Left lung (tissue), 10 donors: ENCODE results near the gene NOX5. TPM values are rescaled to one million over a fixed set of nuclear protein-coding genes. Genes with fewer than 3 reads are reported as not detected.

Experiments
- ATAC-seq: fragments of 200-7000 bp; cut with Tn5 transposase; one replicate; pipeline ENCODE4 v1.9.1; 2020; ENCODE audit warnings: moderate library complexity
- DNase-seq, 4 donors: peaks; one replicate each; pipeline ENCODE4 v3.0.0-alpha.2; 2013 to 2020
- H3K27ac ChIP-seq, 2 donors: fragments of 200-600 bp; sonication (generic) in 1 of 2; one replicate each; pipeline versions ENCODE4 v1.5.0 to v1.8.0; 2020 to 2021
- H3K27me3 ChIP-seq, 2 donors: fragments of 200-600 bp; sonication (generic) in 1 of 2; one replicate each; pipeline versions ENCODE4 v1.5.0 to v1.8.0; 2020 to 2021
- H3K36me3 ChIP-seq, 2 donors: fragments of 200-600 bp; sonication (generic) in 1 of 2; one replicate each; pipeline versions ENCODE4 v1.5.0 to v1.8.0; 2020 to 2021
- H3K4me1 ChIP-seq, 2 donors: fragments of 200-600 bp; one replicate each; pipeline ENCODE4 v1.8.0; 2021
- H3K4me3 ChIP-seq, 2 donors: fragments of 200-600 bp; sonication (generic) in 1 of 2; one replicate each; pipeline versions ENCODE4 v1.5.0 to v1.8.0; 2020 to 2021; ENCODE audit warnings: mild to moderate bottlenecking in 1 of 2
- H3K9me3 ChIP-seq, 2 donors: fragments of 200-600 bp; sonication (generic) in 1 of 2; one replicate each; pipeline versions ENCODE4 v1.5.0 to v1.8.0; 2020 to 2021
- CTCF ChIP-seq, 2 donors: fragments of 200-600 bp; sonication (generic) in 1 of 2; IDR thresholded peaks; one replicate each; pipeline versions ENCODE4 v1.5.0 to v1.8.0; 2021; ENCODE audit warnings: antibody characterized with exemption in 2 of 2
- intact Hi-C, 2 donors: fragments of 100-400 bp; cut with DNase I; formaldehyde crosslinking; loops; one replicate each; pipeline versions ENCODE4 v1.11.2 to v1.14.2; 2022
- polyA plus RNA-seq, 6 donors: library from polyadenylated mRNA; unstranded; fragments of 120-200 nt; gene quantifications; one replicate each; pipeline ENCODE4 v1.2.1, GENCODE V29; 2013; ENCODE audit not compliant: insufficient read length in 6 of 6
- total RNA-seq, 2 donors: library from RNA; stranded (reverse); fragmentation: NEBNext Ultra II Directional; extraction: Animal tissue kit (Norgen Biotek cat#: 25700); gene quantifications; one replicate each; pipeline ENCODE4 v1.2.1, GENCODE V29; 2021
- donor health status: DM: no; HTN: yes; CAD: no.
- donor health status: DM: no; HTN: no; CAD: no.

NOX5 gene
- total and polyA plus RNA-seq, 8 donors: 0.16 to 0.83 (median 0.41) TPM

DNA sequence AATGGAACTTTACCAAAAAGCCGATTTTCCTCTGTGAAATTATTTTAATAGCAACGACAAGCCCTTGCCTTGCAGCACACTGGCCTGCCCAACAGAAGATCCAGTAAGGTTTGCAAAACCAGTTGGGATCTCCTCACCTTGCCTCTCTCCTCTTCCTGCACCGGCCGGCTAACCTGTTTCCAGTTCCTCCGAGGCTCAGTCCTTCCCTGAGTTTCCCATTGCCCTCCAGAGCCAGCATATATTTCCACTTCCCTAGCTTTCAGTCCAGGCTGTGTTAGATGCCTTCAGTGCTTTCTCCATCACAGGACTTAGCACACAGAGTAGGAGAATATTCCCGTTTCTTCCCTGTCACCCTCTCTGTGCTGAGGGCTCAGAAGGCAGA is 60.3 kb downstream of the NOX5 start:
- ATAC-seq (peak; percentile 85), DNase-seq (peak in 1 of 4 donors; percentile 48)
- Histone ChIP-seq H3K4me1 (peaks cover 11 to 15% of the 10 kb centered on the region in 2 donors), H3K27ac (peak overlapping the region in 1 of 2 donors; percentile 70), H3K27me3 (peaks cover 0 to 22% of the 10 kb centered on the region in 2 donors), H3K36me3 (no peaks in the 10 kb centered on the region), H3K9me3 (no peaks in the 10 kb centered on the region), H3K4me3 (peak overlapping the region; percentile 50 to 51)
- intact Hi-C loops: no loop called here
- no peak for TF ChIP-seq CTCF (IDR thresholded peaks at IDR 0.05)

- Histone ChIP-seq H3K4me3 (no peak overlapping the region), H3K4me1 (peaks cover 11 to 15% of the 10 kb centered on the region in 2 donors), H3K27ac (no peak overlapping the region), H3K27me3 (peaks cover 0 to 22% of the 10 kb centered on the region in 2 donors), H3K9me3 (no peaks in the 10 kb centered on the region), H3K36me3 (no peaks in the 10 kb centered on the region)
- peak in 1 of 4 donors; percentile 35 for DNase-seq
- ATAC-seq: peak; percentile 13
- intact Hi-C loops: no loop called here
- TF ChIP-seq CTCF (IDR thresholded peaks at IDR 0.05): no peak
Measured at GRCh38 chr15:69075440-69075839, 60.9 kb downstream of the NOX5 start.

- DNase-seq (no peak), ATAC-seq (no peak)
- no peak for TF ChIP-seq CTCF (IDR thresholded peaks at IDR 0.05)
- Histone ChIP-seq H3K4me1 (peaks cover 14 to 27% of the 10 kb centered on the region in 2 donors), H3K36me3 (no peaks in the 10 kb centered on the region), H3K27me3 (peaks cover 0 to 22% of the 10 kb centered on the region in 2 donors), H3K27ac (no peak overlapping the region), H3K4me3 (no peak overlapping the region), H3K9me3 (no peaks in the 10 kb centered on the region)
- intact Hi-C loops: no loop called here
Measured at GRCh38 chr15:69076756-69077155, 62.3 kb downstream of the NOX5 start.

DNA sequence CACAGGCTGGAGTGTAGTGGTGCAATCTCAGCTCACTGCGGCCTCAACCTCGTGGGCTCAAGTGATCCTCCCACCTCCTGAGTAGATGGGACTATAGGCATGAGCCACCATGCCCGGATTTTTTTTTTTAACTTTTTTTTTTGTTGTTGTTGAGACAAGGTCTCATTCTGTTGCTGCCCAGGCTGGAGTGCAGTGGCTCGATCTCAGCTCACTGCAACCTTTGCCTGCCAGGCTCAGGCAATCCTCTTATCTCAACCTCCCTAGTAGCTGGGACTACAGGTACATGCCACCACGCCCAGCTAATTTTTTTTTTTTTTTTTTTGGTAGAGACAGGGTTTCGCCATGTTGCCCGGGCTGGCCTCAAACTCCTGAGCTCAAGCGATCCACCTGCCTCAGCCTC is 64.1 kb downstream of the NOX5 start:
- no peak overlapping the region for H3K27ac ChIP-seq
- intact Hi-C loops: no loop called here
- peaks cover 0 to 14% of the 10 kb centered on the region in 2 donors for H3K27me3 ChIP-seq
- ATAC-seq: no peak
- no peak overlapping the region for H3K4me3 ChIP-seq
- H3K36me3 ChIP-seq: no peaks in the 10 kb centered on the region
- DNase-seq: no peak
- H3K9me3 ChIP-seq: no peaks in the 10 kb centered on the region
- TF ChIP-seq CTCF (IDR thresholded peaks at IDR 0.05): no peak
- peaks cover 14 to 36% of the 10 kb centered on the region in 2 donors for H3K4me1 ChIP-seq

- Histone ChIP-seq H3K27me3 (no peaks in the 10 kb centered on the region), H3K27ac (peak overlapping the region; percentile 57 to 73), H3K36me3 (no peaks in the 10 kb centered on the region), H3K9me3 (no peaks in the 10 kb centered on the region), H3K4me3 (no peak overlapping the region), H3K4me1 (peaks cover 5 to 24% of the 10 kb centered on the region in 2 donors)
- intact Hi-C loops: no loop called here
- TF ChIP-seq CTCF (IDR thresholded peaks at IDR 0.05): no peak
- no peak for ATAC-seq
- no peak for DNase-seq
Measured at GRCh38 chr15:69080295-69081248, 66.1 kb downstream of the NOX5 start.
